Subcutaneous abdominal adipose tissue (tissue), 5 donors: Measurements from ENCODE around the gene SETBP1.

ENCODE experiments used
- H3K27ac ChIP-seq: one replicate; pipeline ENCODE4 v1.7.0; 2013; ENCODE audit warnings: low read depth, mild to moderate bottlenecking, inconsistent platforms, low read length, moderate library complexity
- H3K27me3 ChIP-seq, 5 donors: one replicate each; pipeline ENCODE4 v1.7.0; 2013; ENCODE audit warnings: low read length in 5 of 5, inconsistent platforms in 1 of 5; ENCODE audit not compliant: control insufficient read depth in 5 of 5, insufficient read depth in 4 of 5
- H3K36me3 ChIP-seq, 5 donors: one replicate each; pipeline ENCODE4 v1.7.0; 2013; ENCODE audit warnings: low read length in 5 of 5; ENCODE audit not compliant: control insufficient read depth in 5 of 5, insufficient read depth in 5 of 5
- H3K4me1 ChIP-seq, 5 donors: one replicate each; pipeline ENCODE4 v1.7.0; 2013; ENCODE audit warnings: low read length in 5 of 5, mild to moderate bottlenecking in 3 of 5, moderate library complexity in 1 of 5; ENCODE audit not compliant: control insufficient read depth in 5 of 5, insufficient read depth in 5 of 5
- H3K4me3 ChIP-seq, 5 donors: one replicate each; pipeline ENCODE4 v1.7.0; 2013; ENCODE audit warnings: low read length in 5 of 5, low read depth in 1 of 5
- H3K9ac ChIP-seq, 5 donors: one replicate each; pipeline ENCODE4 v1.7.0; 2013; ENCODE audit warnings: low read length in 5 of 5, mild to moderate bottlenecking in 4 of 5, moderate library complexity in 3 of 5
- H3K9me3 ChIP-seq, 5 donors: one replicate each; pipeline ENCODE4 v1.7.0; 2013; ENCODE audit warnings: low read length in 5 of 5; ENCODE audit not compliant: control insufficient read depth in 5 of 5
- donor health status: healthy.
- donor health status: healthy.
- donor health status: healthy.
- donor health status: healthy.
- donor health status: healthy.

Gene SETBP1

GRCh38 chr18:45019469-45019868, 338.8 kb downstream of the SETBP1 start:
- Histone ChIP-seq H3K9ac (no peak overlapping the region), H3K36me3 (no peaks in the 10 kb centered on the region), H3K27me3 (no peaks in the 10 kb centered on the region), H3K4me1 (peaks cover 0 to 16% (median 11%) of the 10 kb centered on the region in 5 donors), H3K9me3 (no peaks in the 10 kb centered on the region), H3K4me3 (no peak overlapping the region), H3K27ac (no peak overlapping the region)

DNA sequence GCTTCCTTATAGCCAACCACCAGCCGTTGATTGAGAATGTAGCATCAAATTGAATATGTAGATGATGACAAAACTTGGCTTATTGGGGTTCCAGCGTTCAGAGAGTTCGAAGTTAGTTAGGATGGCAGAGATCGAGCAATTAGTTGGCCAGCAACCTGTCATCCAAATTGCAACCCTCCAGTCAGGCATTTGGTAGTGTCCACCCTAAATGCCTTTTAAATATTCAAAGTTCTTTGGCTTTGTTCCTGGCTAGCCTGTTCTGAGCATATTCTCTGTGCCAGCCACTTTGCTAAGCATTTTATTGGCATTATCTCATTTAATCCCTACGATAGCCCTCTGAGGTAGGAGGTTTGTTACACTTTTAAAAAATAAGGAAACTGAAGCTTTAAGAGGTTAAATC, 342.8 kb downstream of the SETBP1 start:
- no peaks in the 10 kb centered on the region for H3K4me1 ChIP-seq
- no peak overlapping the region for H3K9ac ChIP-seq
- H3K4me3 ChIP-seq, result no peak overlapping the region
- no peak overlapping the region for H3K27ac ChIP-seq
- H3K27me3 ChIP-seq, result no peaks in the 10 kb centered on the region
- H3K36me3 ChIP-seq, result no peaks in the 10 kb centered on the region
- no peaks in the 10 kb centered on the region for H3K9me3 ChIP-seq

GRCh38 chr18:45024357-45025088, 343.8 kb downstream of the SETBP1 start:
- Histone ChIP-seq H3K9me3 (no peaks in the 10 kb centered on the region), H3K9ac (no peak overlapping the region), H3K36me3 (no peaks in the 10 kb centered on the region), H3K27ac (no peak overlapping the region), H3K4me3 (no peak overlapping the region), H3K4me1 (no peaks in the 10 kb centered on the region), H3K27me3 (no peaks in the 10 kb centered on the region)

GRCh38 chr18:45025089-45025450, 344.4 kb downstream of the SETBP1 start:
- Histone ChIP-seq H3K27ac (no peak overlapping the region), H3K27me3 (no peaks in the 10 kb centered on the region), H3K9me3 (no peaks in the 10 kb centered on the region), H3K4me3 (no peak overlapping the region), H3K36me3 (no peaks in the 10 kb centered on the region), H3K4me1 (no peaks in the 10 kb centered on the region), H3K9ac (no peak overlapping the region)

DNA sequence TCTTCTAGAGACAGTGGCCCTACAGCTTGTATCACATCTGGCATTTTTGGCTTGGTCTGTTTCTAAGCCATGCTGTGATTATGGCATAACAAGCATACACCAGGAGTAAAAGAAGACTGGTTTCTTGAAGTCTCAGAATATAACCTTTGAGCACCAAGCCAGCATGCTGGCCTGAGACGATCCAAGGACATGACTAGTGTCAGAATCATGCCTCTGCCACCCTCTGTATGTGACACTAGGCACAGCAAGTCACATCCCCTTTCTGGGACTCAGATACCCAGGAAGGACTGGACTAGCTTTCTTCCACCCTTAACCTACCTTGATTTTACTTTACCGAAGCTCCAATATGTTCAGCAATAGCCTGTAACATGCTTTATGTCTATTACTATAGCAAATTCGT, 345.5 kb downstream of the SETBP1 start:
- Histone ChIP-seq H3K27ac (no peak overlapping the region), H3K9ac (no peak overlapping the region), H3K9me3 (no peaks in the 10 kb centered on the region), H3K36me3 (no peaks in the 10 kb centered on the region), H3K4me3 (no peak overlapping the region), H3K27me3 (no peaks in the 10 kb centered on the region), H3K4me1 (no peaks in the 10 kb centered on the region)

- Histone ChIP-seq H3K9ac (no peak overlapping the region), H3K4me1 (no peaks in the 10 kb centered on the region), H3K4me3 (no peak overlapping the region), H3K9me3 (no peaks in the 10 kb centered on the region), H3K27me3 (no peaks in the 10 kb centered on the region), H3K27ac (no peak overlapping the region), H3K36me3 (peaks cover 0 to 6% (median 0%) of the 10 kb centered on the region in 5 donors)
Measured at GRCh38 chr18:45034179-45034578, 353.5 kb downstream of the SETBP1 start.

DNA sequence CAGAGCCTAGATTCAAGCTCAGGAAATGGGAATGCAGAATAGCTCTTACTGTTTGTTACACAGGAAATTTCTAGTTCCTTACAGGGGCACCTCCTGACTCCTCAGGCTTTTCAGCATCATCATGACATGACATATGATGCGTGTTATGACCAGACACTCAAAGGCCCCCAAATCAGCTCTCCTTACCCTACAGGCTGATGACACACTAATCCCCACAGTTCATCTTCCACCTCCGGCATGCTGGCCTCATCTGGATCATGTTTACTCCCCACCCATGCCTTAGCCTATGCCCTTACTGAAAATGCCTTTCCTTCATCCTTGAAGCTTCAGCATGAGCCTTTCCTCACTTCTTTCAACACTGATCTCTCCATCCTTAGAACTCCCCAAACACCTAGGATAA, 356.9 kb downstream of the SETBP1 start:
- Histone ChIP-seq H3K27me3 (no peaks in the 10 kb centered on the region), H3K4me3 (no peak overlapping the region), H3K4me1 (peaks cover 0 to 15% (median 12%) of the 10 kb centered on the region in 5 donors), H3K36me3 (peaks cover 0 to 6% (median 0%) of the 10 kb centered on the region in 5 donors), H3K27ac (no peak overlapping the region), H3K9ac (no peak overlapping the region), H3K9me3 (no peaks in the 10 kb centered on the region)

DNA sequence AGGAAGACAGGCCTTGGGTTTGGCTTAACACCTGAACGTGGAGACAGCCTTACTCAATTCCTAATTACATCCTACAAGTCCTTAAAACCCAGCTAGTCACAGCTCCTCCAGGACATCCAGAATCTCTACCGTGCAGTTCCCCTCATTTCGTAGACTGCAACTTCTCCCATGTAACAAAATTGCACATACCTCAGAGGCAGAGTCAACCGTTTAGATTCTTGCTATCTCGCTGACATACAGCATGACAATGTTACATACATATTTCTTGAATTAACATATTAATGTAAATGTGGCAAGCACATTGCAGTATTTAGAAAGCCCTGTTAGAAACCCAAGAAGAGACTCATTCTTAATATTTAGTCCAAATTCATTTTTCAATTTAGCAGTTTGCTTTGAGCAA, 358.7 kb downstream of the SETBP1 start:
- no peaks in the 10 kb centered on the region for H3K9me3 ChIP-seq
- no peak overlapping the region for H3K9ac ChIP-seq
- peaks cover 0 to 18% (median 12%) of the 10 kb centered on the region in 5 donors for H3K4me1 ChIP-seq
- no peak overlapping the region for H3K27ac ChIP-seq
- no peaks in the 10 kb centered on the region for H3K27me3 ChIP-seq
- H3K4me3 ChIP-seq, result no peak overlapping the region
- peaks cover 0 to 6% (median 0%) of the 10 kb centered on the region in 5 donors for H3K36me3 ChIP-seq

- no peak overlapping the region for H3K9ac ChIP-seq
- H3K4me1 ChIP-seq, result peaks cover 0 to 20% (median 12%) of the 10 kb centered on the region in 5 donors
- no peaks in the 10 kb centered on the region for H3K27me3 ChIP-seq
- H3K9me3 ChIP-seq, result no peaks in the 10 kb centered on the region
- no peak overlapping the region for H3K4me3 ChIP-seq
- H3K36me3 ChIP-seq, result peaks cover 0 to 6% (median 0%) of the 10 kb centered on the region in 5 donors
- H3K27ac ChIP-seq, result no peak overlapping the region
Measured at GRCh38 chr18:45040879-45041278, 360.2 kb downstream of the SETBP1 start.

DNA sequence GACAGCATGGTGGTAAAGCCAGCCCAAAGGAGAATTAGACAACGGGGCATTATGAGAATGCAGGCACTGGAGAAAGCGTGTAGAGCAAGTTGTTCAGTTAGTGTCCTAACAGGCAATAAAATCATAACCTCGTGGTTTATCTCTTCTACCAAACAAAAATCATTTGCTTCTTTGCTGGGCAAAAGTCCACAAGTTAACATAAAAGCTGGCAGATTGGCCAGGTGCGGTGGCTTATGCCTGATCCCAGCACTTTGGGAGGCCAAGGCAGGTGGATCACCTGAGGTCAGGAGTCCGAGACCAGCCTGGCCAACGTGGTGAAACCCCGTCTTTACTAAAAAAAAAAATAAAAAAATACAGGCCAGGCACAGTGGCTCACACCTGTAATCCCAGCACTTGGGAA, 364.1 kb downstream of the SETBP1 start:
- H3K4me1 ChIP-seq, result peaks cover 0 to 20% (median 12%) of the 10 kb centered on the region in 5 donors
- no peak overlapping the region for H3K27ac ChIP-seq
- no peaks in the 10 kb centered on the region for H3K9me3 ChIP-seq
- H3K9ac ChIP-seq, result no peak overlapping the region
- no peak overlapping the region for H3K4me3 ChIP-seq
- no peaks in the 10 kb centered on the region for H3K36me3 ChIP-seq
- H3K27me3 ChIP-seq, result no peaks in the 10 kb centered on the region
